HCT116 (cell line): ENCODE results near the gene ARMC2. TPM values are rescaled to one million over a fixed set of nuclear protein-coding genes. Genes with fewer than 3 reads are reported as not detected.
"Not testable (repeated sequence)": the region's sequence is repeated elsewhere in the genome, so short reads cannot be mapped to it uniquely, and the experiment has no call there.

ENCODE experiments used
- ATAC-seq: fragments of 200-7000 bp; cut with Tn5 transposase; 2 replicates; pipeline ENCODE4 v1.9.1; 2020; ENCODE audit warnings: mild to moderate bottlenecking, moderate library complexity
- BruUV-seq: library from RNA; stranded (reverse); fragments of 400-500 nt; replicated peaks from 2 replicates; lab custom pipeline; 2021; lab: Mats Ljungman, UMichigan
- CTCF ChIA-PET: fragments of 300-600 bp; sonication (Branson Sonifier 250); formaldehyde crosslinking; loops from one replicate; lab custom pipeline; 2021; ENCODE audit warnings: antibody characterized with exemption; lab: Charles Lee
- POLR2A ChIA-PET: fragments of 300-600, 350-600 bp; sonication (Branson Sonifier 250); formaldehyde crosslinking; loops from one replicate; lab custom pipeline; 2021; ENCODE audit warnings: antibody characterized with exemption; lab: Charles Lee
- RAD21 ChIA-PET, 2 experiments: fragments of 300-600 bp; sonication (Branson Sonifier 250); formaldehyde crosslinking; loops; one replicate each; lab custom pipeline; 2023; ENCODE audit warnings: low total read pairs in 2 of 2; ENCODE audit not compliant: uncharacterized antibody in 2 of 2, unreplicated experiment in 2 of 2, low non-redundant PET in 1 of 2; lab: Charles Lee
- DNase-seq: peaks from one replicate; pipeline ENCODE4 v3.0.0-alpha.2; 2010; ENCODE audit warnings: low read depth, low spot score
- H2AFZ ChIP-seq: fragments of 200-600 bp; shearing (Covaris generic), sonication (generic); 2 replicates; pipeline ENCODE4 v1.6.1; 2017; ENCODE audit warnings: low read depth, mixed run types, mixed read lengths, antibody characterized with exemption, low read length; ENCODE audit not compliant: poor library complexity, severe bottlenecking
- H3K27ac ChIP-seq: 2 replicates; pipeline ENCODE4 v1.5.1; 2012; ENCODE audit warnings: low read depth, low read length
- H3K27me3 ChIP-seq: fragments of 200-600 bp; sonication (generic); 2 replicates; pipeline ENCODE4 v1.6.1; 2016; ENCODE audit warnings: mixed run types, low read length, mixed read lengths; ENCODE audit not compliant: insufficient read depth
- H3K36me3 ChIP-seq, 2 experiments: fragments of 200-500 bp in 1 of 2; fragments of 200-600 bp in 1 of 2; sonication (Bioruptor generic) in 1 of 2; sonication (generic) in 1 of 2; 2 replicates each; pipeline versions ENCODE4 v1.5.1 to v1.6.1; 2014 to 2016; ENCODE audit warnings: low read length in 2 of 2, inconsistent platforms in 1 of 2, mixed read lengths in 1 of 2, mixed run types in 1 of 2; ENCODE audit not compliant: insufficient read depth in 2 of 2, control insufficient read depth in 1 of 2
- H3K4me1 ChIP-seq, 2 experiments: fragments of 200-600 bp in 1 of 2; sonication (generic) in 1 of 2; 2 replicates each; pipeline versions ENCODE4 v1.5.1 to v1.6.1; 2012 to 2017; ENCODE audit warnings: low read length in 2 of 2, inconsistent platforms in 1 of 2, mild to moderate bottlenecking in 1 of 2, mixed read lengths in 1 of 2, mixed run types in 1 of 2, moderate library complexity in 1 of 2; ENCODE audit not compliant: insufficient read depth in 2 of 2, control insufficient read depth in 1 of 2
- H3K4me2 ChIP-seq: fragments of 200-600 bp; sonication (generic); 2 replicates; pipeline ENCODE4 v1.6.1; 2017; ENCODE audit warnings: mixed run types, low read length, mixed read lengths
- H3K4me3 ChIP-seq, 2 experiments: fragments of 200-600 bp in 1 of 2; sonication (generic) in 1 of 2; replicated peaks in 1 of 2; 2 replicates each; pipeline ENCODE4 v1.5.1; 2011 to 2016; ENCODE audit warnings: low read length in 2 of 2, control low read depth in 1 of 2, low read depth in 1 of 2, mild to moderate bottlenecking in 1 of 2, mixed read lengths in 1 of 2, mixed run types in 1 of 2
- H3K79me2 ChIP-seq: fragments of 200-600 bp; sonication (generic); 2 replicates; pipeline ENCODE4 v1.6.1; 2017; ENCODE audit warnings: mild to moderate bottlenecking, mixed run types, low read length, moderate library complexity, mixed read lengths; ENCODE audit not compliant: insufficient read depth
- H3K9ac ChIP-seq: fragments of 200-600 bp; sonication (generic); 2 replicates; pipeline ENCODE4 v1.6.1; 2016; ENCODE audit warnings: low read length, mixed read lengths
- H3K9me2 ChIP-seq: fragments of 200-600 bp; sonication (generic), shearing (Covaris generic); 2 replicates; pipeline ENCODE4 v1.6.1; 2017; ENCODE audit warnings: mixed run types, mild to moderate bottlenecking, moderate library complexity; ENCODE audit not compliant: insufficient read depth
- H3K9me3 ChIP-seq, 2 experiments: fragments of 200-500 bp in 1 of 2; fragments of 200-600 bp in 1 of 2; sonication (Bioruptor generic) in 1 of 2; sonication (generic) in 1 of 2; 2 replicates each; pipeline ENCODE4 v1.6.1; 2014 to 2017; ENCODE audit warnings: low read length in 2 of 2, mixed read lengths in 2 of 2, inconsistent platforms in 1 of 2, low read depth in 1 of 2, mild to moderate bottlenecking in 1 of 2, mixed run types in 1 of 2, moderate library complexity in 1 of 2; ENCODE audit not compliant: control insufficient read depth in 1 of 2, insufficient read depth in 1 of 2
- H4K20me1 ChIP-seq: fragments of 200-600 bp; sonication (generic), shearing (Covaris generic); 2 replicates; pipeline ENCODE4 v1.6.1; 2017; ENCODE audit warnings: mixed run types, mild to moderate bottlenecking, moderate library complexity; ENCODE audit not compliant: insufficient read depth
- CBX3 ChIP-seq: IDR thresholded peaks from 2 replicates; pipeline ENCODE4 v1.6.1; 2012; ENCODE audit warnings: low read depth
- EGR1 ChIP-seq: IDR thresholded peaks from 2 replicates; pipeline ENCODE4 v1.6.1; 2012; ENCODE audit warnings: low read depth
- MAX ChIP-seq: IDR thresholded peaks from 2 replicates; pipeline ENCODE4 v1.6.1; 2012
- POLR2A ChIP-seq: IDR thresholded peaks from 2 replicates; pipeline ENCODE4 v1.7.0; 2011; ENCODE audit warnings: borderline replicate concordance; ENCODE audit not compliant: insufficient read depth, insufficient read length; ENCODE audit errors: extremely low read depth
- ZBTB33 ChIP-seq: IDR thresholded peaks from 2 replicates; pipeline ENCODE4 v1.6.1; 2011; ENCODE audit warnings: mild to moderate bottlenecking, low read length, moderate library complexity; ENCODE audit not compliant: insufficient replicate concordance; ENCODE audit errors: extremely low read depth
- ZFX ChIP-seq: fragments of 450-650 bp; IDR thresholded peaks from 2 replicates; pipeline ENCODE4 v1.6.1; 2017
- intact Hi-C: fragments of 100-400 bp; cut with micrococcal nuclease; formaldehyde crosslinking; loops from 2 replicates; pipeline ENCODE4 v1.10.0; 2022
- total RNA-seq: library from RNA; stranded (reverse); gene quantifications from one replicate; pipeline ENCODE4 v1.2.1, GENCODE V29; 2021; ENCODE audit not compliant: unreplicated experiment

The ARMC2 gene
- total RNA-seq, 1 experiment from 2014 or later = 3.6 TPM

- intact Hi-C loops = no loop called here
- RAD21 ChIA-PET = no interaction called here
These were observed 80.4 kb downstream of the ARMC2 start for GRCh38 chr6:108928650-108929049.

GRCh38 chr6:108931090-108931489 lies 82.9 kb downstream of the ARMC2 start:
- H2AFZ ChIP-seq, H3K27me3 ChIP-seq, H3K4me2 ChIP-seq, intact Hi-C loops, RAD21 ChIA-PET, POLR2A ChIA-PET, DNase-seq, H4K20me1 ChIP-seq, H3K79me2 ChIP-seq, H3K9ac ChIP-seq, H3K4me3 ChIP-seq, BruUV-seq, CTCF ChIA-PET, H3K4me1 ChIP-seq, H3K9me3 ChIP-seq, H3K27ac ChIP-seq, H3K36me3 ChIP-seq, ATAC-seq, H3K9me2 ChIP-seq: not testable (repeated sequence)

More at GRCh38 chr6:108928650-108929049, 80.4 kb downstream of the ARMC2 start:
- Histone ChIP-seq H4K20me1 (no peaks in the 10 kb centered on the region), H3K79me2 (no peaks in the 10 kb centered on the region), H3K4me3 (no peak overlapping the region), H3K4me2 (no peak overlapping the region), H3K27ac (no peak overlapping the region), H2AFZ (no peak overlapping the region), H3K9me2 (no peaks in the 10 kb centered on the region), H3K9ac (no peak overlapping the region), H3K27me3 (peaks cover 8% of the 10 kb centered on the region; the same call in 1 of the 2 replicates), H3K36me3 (no peaks in the 10 kb centered on the region), H3K9me3 (no peaks in the 10 kb centered on the region), H3K4me1 (no peaks in the 10 kb centered on the region)
- DNase-seq (no peak), ATAC-seq (no peak)
- CTCF ChIA-PET = no interaction called here
- no TSS peak for BruUV-seq
- POLR2A ChIA-PET = no interaction called here
- TF ChIP-seq EGR1 (no peak), POLR2A (no peak), CBX3 (no peak), MAX (no peak), ZFX (no peak), ZBTB33 (no peak)
